ENCODE data around the gene GRIN2C.
"Not testable (repeated sequence)": the region's sequence is repeated elsewhere in the genome, so short reads cannot be mapped to it uniquely, and the experiment has no call there.

Gene GRIN2C

DNA sequence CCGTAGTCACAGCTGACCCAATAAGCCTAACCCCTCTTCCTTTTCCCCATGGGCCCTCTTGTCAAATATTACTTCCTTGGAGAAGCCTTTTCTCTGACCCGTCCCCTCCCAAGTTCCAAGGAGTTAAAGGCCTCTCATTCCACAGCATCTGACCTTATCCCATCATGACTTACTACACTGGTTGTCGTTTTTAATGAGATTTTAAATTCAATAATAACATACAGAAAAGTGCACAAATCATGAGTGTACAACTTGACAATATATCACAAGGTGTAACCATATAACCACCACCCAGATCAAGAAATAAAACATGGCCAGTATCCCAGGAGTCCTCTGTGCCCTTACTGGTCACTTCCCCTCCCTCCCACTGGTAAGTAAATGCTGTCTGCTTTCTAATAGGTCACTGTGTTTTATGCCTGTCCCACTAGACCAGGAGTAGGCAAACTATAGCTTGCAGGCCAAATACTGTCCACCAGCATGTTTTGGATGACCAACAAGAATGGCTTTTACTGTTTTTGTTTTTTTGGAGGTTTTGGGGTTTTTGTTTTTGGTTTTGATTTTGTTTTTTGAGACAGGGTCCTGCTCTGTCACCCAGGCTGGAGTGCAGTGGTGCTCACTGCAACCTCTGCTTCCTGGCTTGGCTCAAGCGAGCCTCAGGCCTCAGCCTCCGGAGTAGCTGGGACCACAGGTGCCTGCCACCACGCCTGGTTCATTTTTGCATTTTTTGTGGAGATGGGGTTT lies 14.4 kb upstream of the GRIN2C start:
- no peak for TF ChIP-seq CTCF (IDR thresholded peaks at IDR 0.05; ENCODE audit: low read depth, low read length, missing control alignments)
- DNase-seq (ENCODE audit: extremely low read depth, low read depth): no peak
- H3K4me3 ChIP-seq (replicated peaks; ENCODE audit: low read depth, low read length): peak overlapping the region; percentile 95

DNA sequence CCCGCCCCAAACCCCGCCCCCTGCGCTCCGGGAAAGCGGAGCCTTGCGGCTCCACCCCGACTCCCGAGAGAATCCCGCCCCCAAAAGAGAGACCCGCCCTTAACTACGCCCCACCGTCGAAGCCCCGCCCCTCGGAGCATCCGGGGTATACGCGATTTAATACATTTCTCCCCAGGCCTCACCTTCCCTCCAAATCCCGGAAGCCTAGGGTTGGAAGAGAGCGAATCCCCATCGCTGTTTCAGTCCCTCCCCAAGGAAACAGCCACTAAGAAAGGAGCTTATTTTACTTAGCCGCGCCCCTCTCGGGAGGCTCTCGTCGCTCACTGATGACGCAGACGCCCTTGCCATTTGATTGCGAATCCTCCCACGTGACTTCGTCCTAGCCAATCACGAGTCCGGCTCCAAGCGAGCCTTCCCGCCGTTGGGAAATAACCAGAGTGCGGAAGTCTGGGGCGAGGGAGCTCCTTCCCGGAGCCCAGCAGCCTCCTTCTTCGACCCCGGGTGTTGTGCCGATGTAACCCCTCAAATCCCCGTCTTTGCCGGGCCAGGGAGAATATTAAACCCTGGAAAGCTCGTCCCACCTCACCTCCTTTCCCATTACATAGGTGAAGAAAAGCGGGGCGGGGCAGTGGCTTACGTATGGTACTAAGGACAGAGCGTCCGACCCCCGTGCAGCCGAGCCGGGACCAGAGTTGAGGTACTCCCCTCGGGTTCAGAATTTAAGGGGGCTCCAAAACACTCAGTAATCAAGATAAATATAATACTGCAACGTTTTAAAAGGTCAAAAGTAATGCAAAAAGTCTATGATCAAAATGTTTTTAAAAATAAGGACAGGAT lies 13.6 kb upstream of the GRIN2C start:
- DNase-seq (ENCODE audit: extremely low read depth, low read depth): peak; percentile 99
- no peak for TF ChIP-seq CTCF (IDR thresholded peaks at IDR 0.05; ENCODE audit: low read depth, low read length, missing control alignments)
- peak overlapping the region; percentile 95 for H3K4me3 ChIP-seq (replicated peaks; ENCODE audit: low read depth, low read length)

- H3K4me3 ChIP-seq (replicated peaks; ENCODE audit: low read depth, low read length): peak within 1 kb of the TSS; percentile 95
- TF ChIP-seq CTCF (IDR thresholded peaks at IDR 0.05; ENCODE audit: low read depth, low read length, missing control alignments): no peak
- DNase-seq (ENCODE audit: extremely low read depth, low read depth): no peak
Observed at GRCh38 chr17:74872313-74873036, 12.8 kb upstream of the GRIN2C start, which contains the start of gene FDXR. Gene FDXR, minus strand, starts transcription at chr17:74872994. Its CDS starts 50 bp downstream, at chr17:74872944.

DNA sequence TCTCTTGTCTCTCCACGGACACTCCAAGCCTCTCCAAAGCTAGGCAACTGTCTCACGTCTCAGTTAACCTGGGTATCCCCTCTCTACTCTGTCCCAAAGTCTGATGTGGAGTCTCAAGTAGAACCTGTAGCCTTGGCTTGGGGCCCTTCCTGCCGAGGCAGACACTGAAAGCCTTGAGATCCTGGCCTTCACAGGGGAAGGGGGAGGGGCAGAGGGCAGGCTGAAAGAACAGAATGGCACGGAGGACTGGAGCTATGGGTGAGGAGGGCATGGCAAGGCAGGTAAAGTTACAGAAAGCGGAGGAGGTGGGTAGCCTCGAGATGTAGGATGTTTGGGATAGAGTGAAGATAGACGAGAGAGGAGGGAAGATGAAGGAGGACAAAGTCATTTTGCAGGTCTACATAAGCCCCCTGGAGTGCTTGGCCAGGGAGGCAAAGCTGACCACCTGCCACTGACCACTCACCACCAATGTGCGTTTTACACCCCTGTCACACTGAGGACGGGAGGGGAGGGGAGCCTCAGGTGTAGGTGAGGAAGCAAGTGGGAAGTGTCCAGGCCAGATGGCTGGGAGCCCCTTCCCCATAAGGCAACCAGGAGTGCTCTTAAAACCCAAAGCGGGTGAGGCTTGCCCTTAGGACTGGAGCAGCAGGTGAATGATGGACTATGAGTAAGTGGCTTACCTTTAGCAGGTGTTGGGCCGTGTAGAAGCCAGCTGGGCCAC lies 11.8 kb upstream of the GRIN2C start:
- no peak for DNase-seq (ENCODE audit: extremely low read depth, low read depth)
- H3K4me3 ChIP-seq (replicated peaks; ENCODE audit: low read depth, low read length): peak overlapping the region; percentile 95
- TF ChIP-seq CTCF (IDR thresholded peaks at IDR 0.05; ENCODE audit: low read depth, low read length, missing control alignments): no peak

DNA sequence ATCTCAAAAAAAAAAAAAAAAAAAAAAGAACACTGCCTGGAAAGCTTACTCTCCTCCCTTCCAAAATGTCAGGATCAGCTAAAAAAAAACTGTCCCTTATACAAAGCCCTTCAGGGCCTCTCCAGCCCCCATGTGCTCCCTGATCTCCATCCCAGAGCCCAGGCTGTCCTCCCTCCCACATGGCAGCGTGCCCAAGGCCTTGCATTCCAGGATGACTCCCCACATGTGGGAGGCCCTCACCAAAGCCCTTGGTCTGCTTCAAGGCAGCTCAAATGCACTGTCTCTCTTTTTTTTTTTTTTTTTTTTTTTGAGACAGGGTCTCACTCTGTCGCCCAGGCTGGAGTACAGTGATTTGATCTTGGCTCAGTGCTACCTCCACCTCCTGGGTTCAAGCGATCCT lies 10.8 kb upstream of the GRIN2C start:
- H3K4me3 ChIP-seq (replicated peaks; ENCODE audit: low read depth, low read length): peak overlapping the region; percentile 95
- peak; percentile 45 for DNase-seq (ENCODE audit: extremely low read depth, low read depth)
- no peak for TF ChIP-seq CTCF (IDR thresholded peaks at IDR 0.05; ENCODE audit: low read depth, low read length, missing control alignments)

GRCh38 chr17:74870028-74870427 lies 10.3 kb upstream of the GRIN2C start:
- not testable (repeated sequence) for H3K4me3 ChIP-seq (replicated peaks; ENCODE audit: low read depth, low read length); DNase-seq (ENCODE audit: extremely low read depth, low read depth)
